Lower leg skin (tissue), 4 donors: ENCODE measurements around the gene AGPAT4. TPM values are rescaled to one million over a fixed set of nuclear protein-coding genes. Genes with fewer than 3 reads are reported as not detected.
"Not testable (repeated sequence)": the region's sequence is repeated elsewhere in the genome, so short reads cannot be mapped to it uniquely, and the experiment has no call there.

Experiments used
- DNase-seq, 2 donors: peaks; one replicate each; pipeline ENCODE4 v3.0.0-alpha.2; 2019; ENCODE audit warnings: low spot score in 2 of 2
- H3K4me3 ChIP-seq: fragments of 200-600 bp; sonication (generic); 2 replicates; pipeline ENCODE4 v1.5.1; 2017; ENCODE audit warnings: mild to moderate bottlenecking, low read depth; ENCODE audit not compliant: poor library complexity, severe bottlenecking
- POLR2A ChIP-seq, 2 donors: fragments of 450-650 bp; IDR thresholded peaks; one replicate each; pipeline ENCODE4 v1.6.1; 2016 to 2017; ENCODE audit warnings: antibody characterized with exemption in 2 of 2, mild to moderate bottlenecking in 1 of 2, moderate library complexity in 1 of 2
- WGBS, 2 donors: methylation state at CpG; one replicate each; pipeline ENCODE4 v1.1.5; 2018; 5-methylcytosine and 5-hydroxymethylcytosine counted together
- intact Hi-C: fragments of 100-400 bp; cut with DNase I; formaldehyde crosslinking; loops from one replicate; pipeline ENCODE4 v1.15.0; 2023; ENCODE audit warnings: low total_unique reads
- total RNA-seq, 4 donors: library from RNA; depleted of rRNA; stranded (reverse); fragments of >200 nt; gene quantifications; one replicate each; pipeline ENCODE4 v1.1.0, GENCODE V29; 2016
- TF ChIP-seq, protein P1 (sequence below), 3 donors: fragments of 450-650 bp; IDR thresholded peaks; one replicate each; pipeline ENCODE4 v1.5.1; 2016; ENCODE audit warnings: antibody characterized with exemption in 3 of 3, mild to moderate bottlenecking in 3 of 3, moderate library complexity in 2 of 3

Gene AGPAT4
- total RNA-seq, 4 donors from 2014 or later: 0.44 to 2.0 (median 1.2) TPM

DNA sequence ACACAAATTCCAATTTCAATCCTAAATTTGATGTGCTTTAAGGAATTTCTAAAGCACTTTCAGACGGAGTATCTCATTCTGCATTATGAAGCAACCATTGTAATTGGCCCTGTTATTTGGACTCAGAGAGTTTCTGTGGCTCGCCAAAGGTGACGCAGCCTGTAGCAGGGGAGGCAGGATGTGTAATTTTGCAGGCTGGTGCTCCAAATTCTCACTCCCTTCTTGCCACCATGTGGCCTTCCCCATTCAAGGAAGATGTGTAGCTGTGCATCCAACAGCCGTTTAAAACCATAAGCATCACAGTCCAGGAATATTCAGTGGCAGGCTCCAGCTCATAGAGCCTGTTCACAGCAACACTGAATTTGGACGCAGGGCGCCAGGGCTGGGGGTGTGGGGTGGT lies 45.8 kb downstream of the AGPAT4 start:
- TF ChIP-seq POLR2A (IDR thresholded peaks at IDR 0.05): no peak
- TF ChIP-seq, protein P1, sequence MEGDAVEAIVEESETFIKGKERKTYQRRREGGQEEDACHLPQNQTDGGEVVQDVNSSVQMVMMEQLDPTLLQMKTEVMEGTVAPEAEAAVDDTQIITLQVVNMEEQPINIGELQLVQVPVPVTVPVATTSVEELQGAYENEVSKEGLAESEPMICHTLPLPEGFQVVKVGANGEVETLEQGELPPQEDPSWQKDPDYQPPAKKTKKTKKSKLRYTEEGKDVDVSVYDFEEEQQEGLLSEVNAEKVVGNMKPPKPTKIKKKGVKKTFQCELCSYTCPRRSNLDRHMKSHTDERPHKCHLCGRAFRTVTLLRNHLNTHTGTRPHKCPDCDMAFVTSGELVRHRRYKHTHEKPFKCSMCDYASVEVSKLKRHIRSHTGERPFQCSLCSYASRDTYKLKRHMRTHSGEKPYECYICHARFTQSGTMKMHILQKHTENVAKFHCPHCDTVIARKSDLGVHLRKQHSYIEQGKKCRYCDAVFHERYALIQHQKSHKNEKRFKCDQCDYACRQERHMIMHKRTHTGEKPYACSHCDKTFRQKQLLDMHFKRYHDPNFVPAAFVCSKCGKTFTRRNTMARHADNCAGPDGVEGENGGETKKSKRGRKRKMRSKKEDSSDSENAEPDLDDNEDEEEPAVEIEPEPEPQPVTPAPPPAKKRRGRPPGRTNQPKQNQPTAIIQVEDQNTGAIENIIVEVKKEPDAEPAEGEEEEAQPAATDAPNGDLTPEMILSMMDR (IDR thresholded peaks at IDR 0.05): no peak
- WGBS, 2 donors: 76 to 83% methylated on average over 6 of the region's 6 CpGs
- intact Hi-C loops: no loop called here
- no peak overlapping the region for H3K4me3 ChIP-seq
- no peak for DNase-seq

DNA sequence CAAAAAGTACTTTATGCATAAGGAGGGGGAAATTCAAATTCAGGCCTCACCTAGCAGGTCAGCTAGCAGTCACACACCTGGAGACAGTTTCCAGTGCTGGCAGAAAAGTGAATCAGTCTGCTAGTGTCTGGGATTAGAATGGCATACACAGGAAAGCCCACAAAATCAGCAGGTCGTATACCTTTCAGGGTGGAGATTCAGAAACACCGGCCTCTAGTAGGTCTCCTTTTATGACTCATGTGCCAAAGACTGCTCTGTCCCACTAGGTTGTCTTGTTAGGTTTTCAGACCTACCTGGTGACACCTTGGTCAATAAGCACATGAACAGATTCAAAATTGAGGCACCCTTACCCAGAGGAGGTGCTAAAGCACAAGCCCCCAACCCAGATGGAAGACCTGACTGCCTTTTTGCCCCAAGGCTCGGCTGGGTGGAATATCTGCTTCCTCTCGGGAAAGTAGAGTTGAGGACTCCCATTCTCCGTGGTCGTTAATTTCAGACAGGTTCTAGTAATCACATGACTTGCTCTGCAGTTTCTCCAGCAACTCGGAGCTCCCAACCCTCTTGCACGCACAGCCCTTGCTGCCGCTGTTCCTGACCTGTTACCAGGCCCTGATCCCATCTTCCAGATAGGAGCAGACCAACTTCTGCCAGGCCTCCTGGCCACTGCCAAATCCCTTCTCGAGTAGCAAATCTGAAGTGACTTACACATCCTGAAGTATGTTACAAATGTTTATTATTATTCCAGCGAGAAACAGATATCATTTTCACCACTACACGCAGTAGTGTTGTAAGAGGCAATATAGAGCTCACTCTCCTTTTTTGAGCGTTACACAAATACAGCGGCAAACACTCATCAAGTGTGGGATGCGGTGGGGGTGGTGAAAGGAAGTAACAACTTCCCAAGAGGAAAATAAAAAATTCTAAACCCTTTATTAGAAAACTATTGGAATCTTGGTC lies 46.6 kb downstream of the AGPAT4 start:
- no peak for DNase-seq
- intact Hi-C loops: no loop called here
- WGBS, 2 donors: 90 to 91% methylated on average over 15 of the region's 15 CpGs
- H3K4me3 ChIP-seq: no peak overlapping the region
- TF ChIP-seq, protein P1 (IDR thresholded peaks at IDR 0.05): no peak
- TF ChIP-seq POLR2A (IDR thresholded peaks at IDR 0.05): no peak

DNA sequence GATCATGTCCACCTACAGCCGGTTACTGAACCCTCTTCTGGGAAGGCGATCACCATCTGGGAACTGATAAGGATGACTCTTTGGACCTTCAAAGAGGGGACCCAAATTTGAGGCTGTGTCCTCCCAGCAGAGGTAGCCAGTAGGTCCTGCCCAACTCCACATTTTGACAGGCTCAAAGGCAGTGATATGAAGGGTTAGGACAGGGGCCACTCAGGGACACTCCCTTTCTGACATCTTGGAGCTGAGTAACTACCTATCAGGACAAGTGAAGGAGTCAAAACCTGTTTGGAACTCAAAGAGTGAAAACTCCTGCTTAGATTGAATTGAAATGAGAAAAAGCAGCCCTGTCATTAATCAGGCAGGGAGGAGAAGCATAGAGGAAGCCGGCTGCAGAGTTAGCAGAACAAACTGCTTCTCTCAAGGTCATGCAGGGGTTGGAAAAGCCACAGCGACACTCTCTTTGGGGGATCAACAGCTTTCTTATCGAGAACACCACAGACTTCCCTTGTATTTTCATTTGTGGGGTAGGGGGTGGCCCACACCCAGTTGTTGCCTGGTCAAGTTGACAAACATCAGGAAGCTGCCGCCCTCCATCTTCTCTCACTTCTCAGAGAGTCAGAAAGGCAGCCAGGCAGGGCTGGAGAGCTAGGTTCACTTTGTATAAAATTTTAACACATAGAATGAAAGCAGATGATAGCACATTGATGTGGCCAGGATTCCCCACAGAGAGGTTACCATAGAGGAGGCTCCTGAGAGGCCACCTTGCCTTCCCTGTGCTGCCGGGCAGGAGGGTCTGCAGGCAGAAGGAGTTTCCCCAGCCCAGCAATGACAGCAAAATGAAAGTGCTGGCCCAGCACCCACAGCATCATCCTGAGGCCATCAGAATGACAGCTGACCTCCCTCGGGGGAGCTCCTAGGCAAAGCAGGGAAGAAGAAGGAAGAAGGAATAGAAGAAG lies 47.6 kb downstream of the AGPAT4 start:
- no peak overlapping the region for H3K4me3 ChIP-seq
- intact Hi-C loops: no loop called here
- WGBS, 2 donors: 77 to 82% methylated on average over 8 of the region's 8 CpGs
- TF ChIP-seq, protein P1 (IDR thresholded peaks at IDR 0.05): no peak
- no peak for TF ChIP-seq POLR2A (IDR thresholded peaks at IDR 0.05)
- DNase-seq: no peak

DNA sequence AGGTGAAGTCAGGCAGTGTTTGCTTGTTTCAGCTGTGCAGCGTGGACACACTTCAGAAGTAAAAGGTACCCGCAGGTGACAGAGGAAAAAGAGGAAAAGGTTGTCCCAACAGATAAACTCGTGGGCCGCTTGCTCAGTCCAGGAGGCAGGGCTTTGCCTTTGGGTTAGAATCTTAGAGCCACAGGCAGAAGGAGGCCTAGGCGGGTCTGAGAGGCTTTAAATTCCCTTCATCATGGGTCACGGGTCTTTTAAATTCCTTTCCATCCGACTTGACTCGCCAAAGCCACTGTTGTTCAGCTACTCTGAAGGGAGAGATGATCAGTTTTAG lies 48.2 kb downstream of the AGPAT4 start:
- no peak overlapping the region for H3K4me3 ChIP-seq
- intact Hi-C loops: no loop called here
- WGBS, 2 donors: 90 to 91% methylated on average over 8 of the region's 8 CpGs
- TF ChIP-seq POLR2A (IDR thresholded peaks at IDR 0.05): no peak
- TF ChIP-seq, protein P1 (IDR thresholded peaks at IDR 0.05): no peak
- DNase-seq: no peak

DNA sequence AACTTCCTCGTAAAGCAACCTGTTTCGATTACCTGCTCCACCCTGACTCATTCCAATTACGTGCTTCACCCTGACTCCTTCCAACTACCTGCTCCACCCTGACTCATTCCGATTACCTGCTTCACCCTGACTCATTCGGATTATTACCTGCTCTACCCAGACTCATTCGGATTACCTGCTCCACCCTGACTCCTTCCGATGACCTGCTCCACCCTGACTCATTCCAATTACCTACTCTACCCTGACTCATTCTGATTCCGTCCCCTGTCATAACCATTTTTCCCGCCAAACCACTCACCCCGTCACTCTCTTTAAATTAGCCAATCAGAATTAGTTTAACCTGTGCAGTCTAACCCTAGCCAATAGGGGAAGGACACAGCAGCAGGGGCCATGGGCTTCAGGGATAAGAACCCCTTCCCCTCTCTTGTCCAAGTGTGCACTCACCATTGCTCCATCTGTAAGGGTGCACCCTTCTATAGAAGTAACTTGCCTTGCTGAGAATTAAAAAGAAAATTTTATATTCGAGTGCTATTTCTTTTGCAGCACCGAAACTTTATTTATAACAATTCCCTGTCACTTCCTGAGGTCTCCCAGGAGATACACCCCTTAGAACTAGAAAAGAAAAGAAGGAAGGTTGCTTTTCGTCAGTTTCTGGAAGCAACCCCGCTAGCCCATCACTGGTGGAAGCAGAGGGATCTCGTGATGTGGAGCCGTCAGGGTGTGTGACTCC lies 48.7 kb downstream of the AGPAT4 start:
- intact Hi-C loops, DNase-seq, H3K4me3 ChIP-seq: not testable (repeated sequence)
- WGBS, 2 donors: 73 to 75% methylated on average over 16 of the region's 16 CpGs
